ENCODE results near the gene GYPC. TPM values are rescaled to one million over a fixed set of nuclear protein-coding genes. Genes with fewer than 3 reads are reported as not detected.

The GYPC gene
- total and polyA plus RNA-seq, 2 of the 4 experiments (the other 2 are of a cell fraction): 53.4 to 96.3 TPM

DNA sequence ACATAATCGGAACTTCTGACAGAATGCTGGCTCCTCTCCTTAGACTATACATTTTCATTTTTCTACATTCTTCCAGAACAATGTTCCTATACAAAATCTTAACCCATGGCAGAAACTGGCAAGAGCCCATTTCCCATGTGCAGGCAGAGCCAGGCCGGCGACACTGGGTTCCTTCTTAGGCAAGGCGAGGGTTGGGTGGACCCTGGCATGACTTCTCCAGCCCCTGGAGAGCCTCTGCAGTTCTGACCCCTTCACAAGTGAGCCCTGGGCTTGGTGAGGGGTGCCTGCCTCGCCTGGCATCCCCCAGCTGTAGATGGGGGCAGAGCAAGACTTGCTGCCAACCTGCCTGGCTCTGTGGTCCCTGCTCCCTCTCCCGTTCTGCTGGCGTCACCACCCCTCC is 5.0 kb downstream of the GYPC start:
- peaks cover 7% of the 10 kb centered on the region; the same call in 1 of the 2 replicates for H3K9me1 ChIP-seq (ENCODE audit: insufficient read depth, low read length)
- H3K9me3 ChIP-seq (ENCODE audit: control insufficient read depth, insufficient read depth, low read length): no peaks in the 10 kb centered on the region
- no peak overlapping the region for H3K9ac ChIP-seq (ENCODE audit: low read depth, low read length)
- H4K8ac ChIP-seq (ENCODE audit: low read depth in 2 of 2, low read length in 2 of 2): no peak overlapping the region
- no peak overlapping the region for H3K4ac ChIP-seq (ENCODE audit: low read depth, low read length)
- H3K4me1 ChIP-seq (ENCODE audit: control insufficient read depth, insufficient read depth, low read length): peaks cover 15% of the 10 kb centered on the region
- no peak overlapping the region for H2BK5ac ChIP-seq (ENCODE audit: low read depth, low read length, poor library complexity, severe bottlenecking)
- H2BK20ac ChIP-seq (ENCODE audit: low read depth, low read length): no peak overlapping the region
- dilution Hi-C loops (cut with HindIII; ENCODE audit: low sequenced_read_pairs, unreplicated experiment): no loop called here
- 63% methylated on average over 1 of the region's 7 CpGs; no CpG with 5 or more reads in 1 of the 2 experiments for WGBS, 2 experiments (ENCODE audit: extremely low coverage in 2 of 2, insufficient read length in 1 of 2)
- intact Hi-C loops (cut with micrococcal nuclease): no loop called here
- H3K23ac ChIP-seq (ENCODE audit: low read depth, low read length): no peak overlapping the region
- H3K4me3 ChIP-seq (ENCODE audit: insufficient read depth, low read depth, low read length): no peak overlapping the region
- H3K4me2 ChIP-seq (ENCODE audit: low read depth, low read length): no peak overlapping the region
- TF ChIP-seq RAD21 (IDR thresholded peaks at IDR 0.05; ENCODE audit: low read length) (no peak), RCOR1 (IDR thresholded peaks at IDR 0.05; ENCODE audit: insufficient replicate concordance, low read length) (no peak), BHLHE40 (IDR thresholded peaks at IDR 0.05; ENCODE audit: low read depth, low read length) (no peak), CEBPB (IDR thresholded peaks at IDR 0.05; ENCODE audit: low read depth, low read length) (no peak), NFE2L2 (IDR thresholded peaks at IDR 0.05; ENCODE audit: low read depth, low read length) (no peak), MXI1 (IDR thresholded peaks at IDR 0.05; ENCODE audit: borderline replicate concordance, low read depth, low read length) (no peak), POLR2A (IDR thresholded peaks at IDR 0.05; ENCODE audit: low read depth, low read length) (no peak), CHD1 (IDR thresholded peaks at IDR 0.05; ENCODE audit: low read depth, low read length) (no peak), FOS (IDR thresholded peaks at IDR 0.05; ENCODE audit: low read depth, low read length) (no peak)
- TF ChIP-seq, protein P1, sequence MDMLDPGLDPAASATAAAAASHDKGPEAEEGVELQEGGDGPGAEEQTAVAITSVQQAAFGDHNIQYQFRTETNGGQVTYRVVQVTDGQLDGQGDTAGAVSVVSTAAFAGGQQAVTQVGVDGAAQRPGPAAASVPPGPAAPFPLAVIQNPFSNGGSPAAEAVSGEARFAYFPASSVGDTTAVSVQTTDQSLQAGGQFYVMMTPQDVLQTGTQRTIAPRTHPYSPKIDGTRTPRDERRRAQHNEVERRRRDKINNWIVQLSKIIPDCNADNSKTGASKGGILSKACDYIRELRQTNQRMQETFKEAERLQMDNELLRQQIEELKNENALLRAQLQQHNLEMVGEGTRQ (IDR thresholded peaks at IDR 0.05; ENCODE audit: low read depth, low read length): no peak
- H2BK15ac ChIP-seq (ENCODE audit: low read depth, low read length): no peak overlapping the region
- H3K56ac ChIP-seq (ENCODE audit: extremely low read depth, insufficient read depth, low read length): no peak overlapping the region
- CTCF ChIA-PET: no interaction called here
- no peak overlapping the region for H4K91ac ChIP-seq (ENCODE audit: insufficient read depth, low read depth, low read length)
- no peak for DNase-seq
- no TSS peak for BruUV-seq (replicated peaks)
- no peak overlapping the region for H2AK5ac ChIP-seq (ENCODE audit: low read depth, low read length)
- POLR2A ChIA-PET (ENCODE audit: unreplicated experiment): no interaction called here
- H3K36me3 ChIP-seq (ENCODE audit: control insufficient read depth, insufficient read depth, low read length): peaks cover 11% of the 10 kb centered on the region; the same call in 1 of the 2 replicates
- peaks cover 44% of the 10 kb centered on the region for H4K20me1 ChIP-seq (ENCODE audit: insufficient read depth, low read length)
- no peak overlapping the region for H3K18ac ChIP-seq (ENCODE audit: low read depth, low read length)
- in situ Hi-C loops (cut with MboI; ENCODE audit: low sequenced_read_pairs): no loop called here
- H3K27me3 ChIP-seq (ENCODE audit: control insufficient read depth, insufficient read depth, low read length): no peaks in the 10 kb centered on the region
- no peak for ATAC-seq (ENCODE audit: low read depth)
- no peak overlapping the region for H2AK9ac ChIP-seq (replicated peaks; ENCODE audit: low read depth, low read length, poor library complexity)
- H3K14ac ChIP-seq (replicated peaks; ENCODE audit: low read depth, low read length): no peak overlapping the region
- H4K5ac ChIP-seq (ENCODE audit: low read depth, low read length): no peak overlapping the region
- no peak overlapping the region for H2BK120ac ChIP-seq (ENCODE audit: low read depth, low read length)
- no peak overlapping the region for H2AFZ ChIP-seq (replicated peaks; ENCODE audit: low read length, poor library complexity)
- peaks cover 13 to 55% of the 10 kb centered on the region in 2 experiments for H3K79me1 ChIP-seq (ENCODE audit: low read depth in 1 of 2, low read length in 2 of 2)
- H3K27ac ChIP-seq (ENCODE audit: insufficient read depth, low read length): no peak overlapping the region
